Activated naive CD8-positive, alpha-beta T cell (primary cell): ENCODE data around the gene TARBP1.
"Not testable (repeated sequence)": the region's sequence is repeated elsewhere in the genome, so short reads cannot be mapped to it uniquely, and the experiment has no call there.

Experiments used
- H3K27ac Mint-ChIP-seq: one replicate; pipeline ENCODE4 v1.8.0; 2021; ENCODE audit warnings: mixed read lengths
- H3K27me3 Mint-ChIP-seq: one replicate; pipeline ENCODE4 v1.8.0; 2021; ENCODE audit warnings: mixed read lengths
- H3K36me3 Mint-ChIP-seq: one replicate; pipeline ENCODE4 v1.8.0; 2021; ENCODE audit warnings: mixed read lengths
- H3K4me1 Mint-ChIP-seq: one replicate; pipeline ENCODE4 v1.8.0; 2021; ENCODE audit warnings: low read depth, mixed read lengths
- H3K4me3 Mint-ChIP-seq: one replicate; pipeline ENCODE4 v1.8.0; 2021; ENCODE audit warnings: mild to moderate bottlenecking, mixed read lengths
- H3K9me3 Mint-ChIP-seq: one replicate; pipeline ENCODE4 v1.8.0; 2021; ENCODE audit warnings: low read depth, mixed read lengths

Gene TARBP1

DNA sequence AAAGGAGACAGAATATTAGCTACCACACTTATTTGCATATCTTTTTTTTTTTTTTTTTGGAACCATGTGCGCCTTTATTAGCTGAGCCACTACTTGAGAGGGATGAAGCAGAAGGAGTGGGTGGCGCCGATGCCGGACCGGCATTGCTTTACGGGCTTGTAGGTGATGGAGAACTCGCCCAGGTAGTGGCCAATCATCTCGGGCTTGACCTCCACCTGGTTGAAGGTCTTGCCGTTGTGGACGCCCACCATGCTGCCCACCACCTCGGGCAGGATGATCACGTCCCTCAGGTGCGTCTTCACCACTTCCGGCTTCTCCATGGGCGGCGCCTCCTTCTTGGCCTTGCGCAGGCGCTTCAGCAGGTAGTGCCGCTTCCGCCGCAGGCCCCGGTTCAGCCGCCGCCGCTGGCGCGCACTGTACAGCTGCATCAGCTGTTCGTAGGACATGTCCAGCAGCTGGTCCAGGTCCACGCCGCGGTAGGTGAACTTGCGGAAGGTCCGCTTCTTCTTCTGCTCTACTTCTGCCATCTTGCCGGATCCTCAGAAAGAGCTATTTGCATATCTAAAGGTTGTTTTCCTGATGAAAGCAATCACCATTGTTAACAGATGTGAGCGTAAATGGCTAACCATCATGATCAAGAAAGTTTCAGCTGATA is 122.2 kb downstream of the TARBP1 start:
- not testable (repeated sequence) for H3K9me3 Mint-ChIP-seq, H3K27me3 Mint-ChIP-seq, H3K36me3 Mint-ChIP-seq, H3K4me1 Mint-ChIP-seq
- peak overlapping the region; percentile 87 for H3K4me3 Mint-ChIP-seq
- peak overlapping the region; percentile 78 for H3K27ac Mint-ChIP-seq

DNA sequence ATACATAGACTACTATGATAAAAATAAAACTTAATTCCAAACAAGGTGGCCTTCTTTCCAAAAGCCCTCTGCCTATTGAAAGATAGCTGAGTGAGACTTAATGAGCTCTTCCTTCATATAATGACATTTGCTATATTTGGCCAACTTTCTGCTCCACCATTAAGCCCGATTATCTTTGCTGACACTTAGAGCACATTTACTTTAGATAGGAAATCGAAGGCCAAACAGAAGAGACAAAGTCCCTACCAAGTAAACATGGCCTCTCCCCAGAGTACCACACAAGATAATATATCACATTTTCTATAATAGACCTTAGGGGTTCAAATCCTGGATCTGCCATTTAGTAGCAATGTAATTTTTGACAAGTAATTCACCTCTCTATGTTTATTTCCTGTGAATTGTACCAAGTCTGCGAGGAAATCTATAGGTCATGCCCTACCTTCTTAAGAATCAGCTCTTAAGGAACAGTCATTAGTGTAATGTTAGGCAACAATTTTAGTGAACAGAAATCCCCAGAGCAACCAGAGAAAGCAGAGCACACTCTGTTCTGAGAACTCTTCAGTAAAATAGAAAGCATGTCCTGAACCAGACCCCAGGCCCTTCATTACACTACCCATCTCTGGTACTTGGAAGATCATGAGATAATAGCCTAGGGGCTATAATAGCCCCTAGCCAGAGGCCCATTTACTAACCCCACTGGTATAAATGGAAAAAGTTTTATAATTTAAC is 123.0 kb downstream of the TARBP1 start:
- no peak overlapping the region for H3K27ac Mint-ChIP-seq
- H3K9me3 Mint-ChIP-seq, result no peaks in the 10 kb centered on the region
- peak overlapping the region; percentile 87 for H3K4me3 Mint-ChIP-seq
- no peaks in the 10 kb centered on the region for H3K36me3 Mint-ChIP-seq
- no peaks in the 10 kb centered on the region for H3K27me3 Mint-ChIP-seq
- peaks cover 6% of the 10 kb centered on the region for H3K4me1 Mint-ChIP-seq

DNA sequence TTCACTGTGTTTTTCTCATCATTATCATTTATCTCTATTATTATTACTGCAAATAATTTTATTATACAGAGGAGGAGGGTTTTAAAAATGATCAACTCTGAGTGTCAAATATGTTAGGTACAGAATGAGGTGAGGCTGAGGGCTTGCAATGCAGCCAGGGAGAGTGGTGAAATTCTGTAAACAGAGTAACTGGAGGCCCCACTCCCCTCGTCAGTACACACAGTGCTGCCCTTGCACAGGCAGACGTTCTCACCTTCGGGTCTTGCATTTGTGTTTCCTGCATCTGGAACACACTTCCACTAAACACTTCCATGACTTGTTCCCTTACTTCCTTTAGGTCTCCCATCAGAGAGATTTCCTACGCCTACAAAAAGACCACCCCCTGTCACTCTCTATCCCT is 130.0 kb downstream of the TARBP1 start:
- Mint-ChIP-seq H3K4me1 (no peaks in the 10 kb centered on the region), H3K27ac (no peak overlapping the region), H3K9me3 (no peaks in the 10 kb centered on the region), H3K4me3 (no peak overlapping the region), H3K27me3 (peaks cover 3% of the 10 kb centered on the region), H3K36me3 (no peaks in the 10 kb centered on the region)

DNA sequence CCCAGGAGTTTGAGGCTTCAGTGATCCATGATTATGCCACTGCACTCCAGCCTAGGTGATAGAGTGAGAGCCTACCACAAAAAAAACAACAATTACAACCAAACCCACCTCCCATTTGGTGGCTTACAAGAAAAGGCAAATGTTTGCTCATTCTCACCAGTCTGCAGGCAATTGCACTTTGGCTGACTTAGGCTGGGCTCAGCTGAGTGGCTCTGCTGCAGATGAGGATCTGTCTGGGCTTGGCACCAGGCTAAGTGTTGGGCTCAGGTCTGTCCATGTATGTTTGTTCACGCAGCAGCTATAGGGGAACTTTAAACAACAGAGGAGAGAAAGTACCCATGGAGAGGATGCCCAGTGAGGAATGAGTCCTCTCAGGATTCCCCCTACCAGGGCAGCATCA is 133.7 kb downstream of the TARBP1 start:
- Mint-ChIP-seq H3K27ac (no peak overlapping the region), H3K4me3 (no peak overlapping the region), H3K4me1 (no peaks in the 10 kb centered on the region), H3K27me3 (peaks cover 3% of the 10 kb centered on the region), H3K36me3 (peaks cover 2% of the 10 kb centered on the region), H3K9me3 (no peaks in the 10 kb centered on the region)

DNA sequence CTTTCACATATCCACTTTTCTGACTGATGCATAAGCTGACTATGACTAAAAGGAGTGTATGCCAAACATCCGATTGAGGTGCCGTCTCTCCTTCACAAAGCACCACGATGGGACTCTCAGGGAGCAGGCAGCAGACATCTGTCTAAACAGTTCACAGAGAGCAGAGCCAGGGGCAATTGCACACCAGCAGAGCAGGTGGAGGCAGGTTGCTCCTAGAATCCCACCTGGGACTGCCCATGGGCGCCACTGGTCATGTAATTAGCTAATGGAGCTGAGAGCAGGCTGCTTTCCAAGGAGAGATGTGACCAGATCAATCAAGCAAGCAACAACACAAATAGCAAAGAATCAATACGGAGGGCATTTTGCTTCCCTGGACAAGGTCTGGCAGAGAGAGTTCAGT is 136.2 kb downstream of the TARBP1 start:
- Mint-ChIP-seq H3K4me1 (no peaks in the 10 kb centered on the region), H3K4me3 (no peak overlapping the region), H3K27ac (no peak overlapping the region), H3K9me3 (peaks cover 7% of the 10 kb centered on the region), H3K36me3 (peaks cover 7% of the 10 kb centered on the region), H3K27me3 (no peaks in the 10 kb centered on the region)
